Epithelial cell of esophagus (primary cell): ENCODE results near the gene ISL2.

ENCODE experiments used
- DNase-seq: peaks from one replicate; pipeline ENCODE4 v3.0.0; 2010; ENCODE audit warnings: low read depth
- H3K4me3 ChIP-seq: 2 replicates; pipeline ENCODE4 v1.5.1; 2011; ENCODE audit warnings: mild to moderate bottlenecking, low read length, control low read depth
- CTCF ChIP-seq: IDR thresholded peaks from 2 replicates; pipeline ENCODE4 v1.5.1; 2011; ENCODE audit warnings: low read depth, mild to moderate bottlenecking, low read length, control low read depth, inconsistent platforms; ENCODE audit not compliant: insufficient read depth; ENCODE audit errors: missing control alignments

ISL2 gene

GRCh38 chr15:76349301-76350070 lies 12.9 kb downstream of the ISL2 start:
- H3K4me3 ChIP-seq: no peak overlapping the region
- DNase-seq: peak; percentile 29
- TF ChIP-seq CTCF: no peak

GRCh38 chr15:76353023-76353577 lies 16.5 kb downstream of the ISL2 start:
- no peak for TF ChIP-seq CTCF
- DNase-seq: no peak

GRCh38 chr15:76353903-76354302 lies 17.3 kb downstream of the ISL2 start:
- DNase-seq: no peak
- no peak for TF ChIP-seq CTCF
- no peak overlapping the region for H3K4me3 ChIP-seq

More at GRCh38 chr15:76353023-76353577, 16.5 kb downstream of the ISL2 start:
- H3K4me3 ChIP-seq: no peak overlapping the region

- no peak for TF ChIP-seq CTCF
- H3K4me3 ChIP-seq: no peak overlapping the region
- no peak for DNase-seq
Observed at GRCh38 chr15:76354823-76355440, 18.4 kb downstream of the ISL2 start.

- no peak for DNase-seq
- TF ChIP-seq CTCF: no peak
- no peak overlapping the region for H3K4me3 ChIP-seq
Observed at GRCh38 chr15:76358453-76358852, 21.9 kb downstream of the ISL2 start.

GRCh38 chr15:76359152-76359551 lies 22.6 kb downstream of the ISL2 start:
- DNase-seq: no peak
- H3K4me3 ChIP-seq: no peak overlapping the region
- no peak for TF ChIP-seq CTCF
